Measurements from ENCODE around the gene MYEOV.
A peak's percentile ranks its signal among the peaks of the same experiment; 100 is the strongest.

The MYEOV gene

GRCh38 chr11:69287968-69288882, 5.7 kb upstream of the MYEOV start:
- no peak overlapping the region for H3K4me3 ChIP-seq (ENCODE audit: low read depth, low read length)
- no peaks in the 10 kb centered on the region for H3K4me1 ChIP-seq (ENCODE audit: control insufficient read depth, insufficient read depth, low read length)
- ChIA-PET POLR2A (interaction anchor here (0.9 kb wide), 1 partner anchor 9 kb away, joined by 3 read pairs; no protein-coding TSS in a partner anchor), CTCF (interaction anchor here (1.4 to 1.7 kb wide), 3 partner anchors 9 to 382 kb away, joined by 4 to 6 read pairs (median 4); no protein-coding TSS in a partner anchor)
- TF ChIP-seq KLF1 (tag by site-specific recombination; IDR thresholded peaks at IDR 0.05) (0 out of 2 replicates have a peak, but pooled peaks have one; percentile 21), KLF16 (tag by site-specific recombination; IDR thresholded peaks at IDR 0.05) (no peak), ZBTB17 (tag by site-specific recombination; IDR thresholded peaks at IDR 0.05) (peak; percentile 37; the same call in 1 of the 2 replicates), SCRT2 (tag by site-specific recombination; IDR thresholded peaks at IDR 0.05) (peak; percentile 88), SCRT1 (tag by site-specific recombination; IDR thresholded peaks at IDR 0.05; ENCODE audit: borderline replicate concordance) (peak; percentile 58), ZNF391 (tag by site-specific recombination; IDR thresholded peaks at IDR 0.05; ENCODE audit: borderline replicate concordance, low read depth) (no peak), ZNF23 (tag by site-specific recombination; IDR thresholded peaks at IDR 0.05; ENCODE audit: borderline replicate concordance) (peak; percentile 79; the same call in 1 of the 2 replicates)
- no peak overlapping the region for H3K27ac ChIP-seq (ENCODE audit: extremely low read depth, low read depth, low read length)
- no peaks in the 10 kb centered on the region for H3K9me3 ChIP-seq (ENCODE audit: control insufficient read depth, insufficient read depth, low read depth, low read length)
- no peaks in the 10 kb centered on the region for H3K36me3 ChIP-seq (ENCODE audit: control insufficient read depth in 2 of 2, insufficient read depth in 1 of 2, low read length in 2 of 2)

GRCh38 chr11:69288883-69289242, 5.1 kb upstream of the MYEOV start:
- H3K4me3 ChIP-seq (ENCODE audit: low read depth, low read length), result no peak overlapping the region
- ChIA-PET CTCF (interaction anchor here (1.0 kb wide), 1 partner anchor 186 kb away, joined by 3 read pairs; no protein-coding TSS in a partner anchor), POLR2A (interaction anchor here (0.6 kb wide), 1 partner anchor 910 kb away, joined by 3 read pairs; no protein-coding TSS in a partner anchor)
- H3K9me3 ChIP-seq (ENCODE audit: control insufficient read depth, insufficient read depth, low read depth, low read length), result no peaks in the 10 kb centered on the region
- no peak overlapping the region for H3K27ac ChIP-seq (ENCODE audit: extremely low read depth, low read depth, low read length)
- H3K4me1 ChIP-seq (ENCODE audit: control insufficient read depth, insufficient read depth, low read length), result no peaks in the 10 kb centered on the region
- H3K36me3 ChIP-seq (ENCODE audit: control insufficient read depth in 2 of 2, insufficient read depth in 1 of 2, low read length in 2 of 2), result no peaks in the 10 kb centered on the region
- TF ChIP-seq ZBTB11 (tag by site-specific recombination; conservative IDR thresholded peaks at IDR 0.05; ENCODE audit: low read depth) (no peak), ZNF544 (tag by site-specific recombination; IDR thresholded peaks at IDR 0.05) (no peak)

- TF ChIP-seq YY1 (tag by site-specific recombination; IDR thresholded peaks at IDR 0.05), result no peak
- no peak for TF ChIP-seq ZNF138 (tag by site-specific recombination; IDR thresholded peaks at IDR 0.05; ENCODE audit: borderline replicate concordance)
- no peak for TF ChIP-seq REPIN1 (tag by site-specific recombination; IDR thresholded peaks at IDR 0.05; ENCODE audit: low read depth)
- TF ChIP-seq ZBTB44 (tag by site-specific recombination; IDR thresholded peaks at IDR 0.05), result no peak
- Histone ChIP-seq H3K27ac (ENCODE audit: extremely low read depth, low read depth, low read length) (no peak overlapping the region), H3K4me1 (ENCODE audit: control insufficient read depth, insufficient read depth, low read length) (no peaks in the 10 kb centered on the region), H3K36me3 (ENCODE audit: control insufficient read depth in 2 of 2, insufficient read depth in 1 of 2, low read length in 2 of 2) (no peaks in the 10 kb centered on the region), H3K4me3 (ENCODE audit: low read depth, low read length) (no peak overlapping the region), H3K9me3 (ENCODE audit: control insufficient read depth, insufficient read depth, low read depth, low read length) (no peaks in the 10 kb centered on the region)
- CTCF ChIA-PET, result no interaction called here
- POLR2A ChIA-PET, result no interaction called here
Measured at GRCh38 chr11:69290806-69291205, 3.1 kb upstream of the MYEOV start.

Data from HEK293 (cell line).